ENCODE results near the gene STK33. TPM values are rescaled to one million over a fixed set of nuclear protein-coding genes. Genes with fewer than 3 reads are reported as not detected.

The STK33 gene
- polyA plus RNA-seq, 2 donors = 0.75 to 0.92 TPM

GRCh38 chr11:8387141-8387540 lies 206.9 kb downstream of the STK33 start:
- Histone ChIP-seq H3K9me3 (ENCODE audit: control insufficient read depth in 2 of 2, insufficient read depth in 1 of 2, low read depth in 1 of 2, low read length in 1 of 2) (no peaks in the 10 kb centered on the region), H3K4me3 (ENCODE audit: low read depth in 1 of 2, low read length in 2 of 2) (no peak overlapping the region), H3K27ac (ENCODE audit: low read depth in 2 of 2, low read length in 1 of 2) (no peak overlapping the region), H3K4me1 (ENCODE audit: control insufficient read depth in 2 of 2, insufficient read depth in 2 of 2, low read length in 1 of 2) (peaks cover 9 to 10% of the 10 kb centered on the region in 2 donors), H3K36me3 (ENCODE audit: control insufficient read depth in 2 of 2, insufficient read depth in 2 of 2, low read length in 1 of 2) (no peaks in the 10 kb centered on the region), H3K27me3 (ENCODE audit: control insufficient read depth in 1 of 2, insufficient read depth in 2 of 2, low read length in 2 of 2) (no peaks in the 10 kb centered on the region)
- WGBS, 2 donors = 63 to 66% methylated on average over 7 of the region's 7 CpGs

GRCh38 chr11:8386134-8386864 lies 207.7 kb downstream of the STK33 start:
- Histone ChIP-seq H3K4me3 (ENCODE audit: low read depth in 1 of 2, low read length in 2 of 2) (no peak overlapping the region), H3K27me3 (ENCODE audit: control insufficient read depth in 1 of 2, insufficient read depth in 2 of 2, low read length in 2 of 2) (no peaks in the 10 kb centered on the region), H3K27ac (ENCODE audit: low read depth in 2 of 2, low read length in 1 of 2) (no peak overlapping the region), H3K4me1 (ENCODE audit: control insufficient read depth in 2 of 2, insufficient read depth in 2 of 2, low read length in 1 of 2) (peaks cover 10 to 12% of the 10 kb centered on the region in 2 donors), H3K36me3 (ENCODE audit: control insufficient read depth in 2 of 2, insufficient read depth in 2 of 2, low read length in 1 of 2) (no peaks in the 10 kb centered on the region), H3K9me3 (ENCODE audit: control insufficient read depth in 2 of 2, insufficient read depth in 1 of 2, low read depth in 1 of 2, low read length in 1 of 2) (no peaks in the 10 kb centered on the region)
- WGBS, 2 donors = 86 to 88% methylated on average over 12 of the region's 12 CpGs

- no peak overlapping the region for H3K4me3 ChIP-seq (ENCODE audit: low read depth in 1 of 2, low read length in 2 of 2)
- H3K4me1 ChIP-seq (ENCODE audit: control insufficient read depth in 2 of 2, insufficient read depth in 2 of 2, low read length in 1 of 2) = peaks cover 10 to 12% of the 10 kb centered on the region in 2 donors
- no peak overlapping the region for H3K27ac ChIP-seq (ENCODE audit: low read depth in 2 of 2, low read length in 1 of 2)
- no peaks in the 10 kb centered on the region for H3K27me3 ChIP-seq (ENCODE audit: control insufficient read depth in 1 of 2, insufficient read depth in 2 of 2, low read length in 2 of 2)
- no peaks in the 10 kb centered on the region for H3K9me3 ChIP-seq (ENCODE audit: control insufficient read depth in 2 of 2, insufficient read depth in 1 of 2, low read depth in 1 of 2, low read length in 1 of 2)
- no peaks in the 10 kb centered on the region for H3K36me3 ChIP-seq (ENCODE audit: control insufficient read depth in 2 of 2, insufficient read depth in 2 of 2, low read length in 1 of 2)
- 62 to 65% methylated on average over 19 of the region's 19 CpGs for WGBS, 2 donors
Measured at GRCh38 chr11:8384199-8384821, 209.7 kb downstream of the STK33 start.

GRCh38 chr11:8383627-8384026 lies 210.4 kb downstream of the STK33 start:
- WGBS, 2 donors = 93 to 95% methylated on average over 3 of the region's 3 CpGs
- no peaks in the 10 kb centered on the region for H3K36me3 ChIP-seq (ENCODE audit: control insufficient read depth in 2 of 2, insufficient read depth in 2 of 2, low read length in 1 of 2)

GRCh38 chr11:8383227-8383626 lies 210.8 kb downstream of the STK33 start:
- Histone ChIP-seq H3K4me3 (ENCODE audit: low read depth in 1 of 2, low read length in 2 of 2) (no peak overlapping the region), H3K27me3 (ENCODE audit: control insufficient read depth in 1 of 2, insufficient read depth in 2 of 2, low read length in 2 of 2) (no peaks in the 10 kb centered on the region), H3K9me3 (ENCODE audit: control insufficient read depth in 2 of 2, insufficient read depth in 1 of 2, low read depth in 1 of 2, low read length in 1 of 2) (no peaks in the 10 kb centered on the region), H3K27ac (ENCODE audit: low read depth in 2 of 2, low read length in 1 of 2) (no peak overlapping the region), H3K4me1 (ENCODE audit: control insufficient read depth in 2 of 2, insufficient read depth in 2 of 2, low read length in 1 of 2) (peaks cover 6 to 7% of the 10 kb centered on the region in 2 donors), H3K36me3 (ENCODE audit: control insufficient read depth in 2 of 2, insufficient read depth in 2 of 2, low read length in 1 of 2) (no peaks in the 10 kb centered on the region)
- 74 to 79% methylated on average over 1 of the region's 1 CpG for WGBS, 2 donors

More at GRCh38 chr11:8383627-8384026, 210.4 kb downstream of the STK33 start:
- Histone ChIP-seq H3K9me3 (ENCODE audit: control insufficient read depth in 2 of 2, insufficient read depth in 1 of 2, low read depth in 1 of 2, low read length in 1 of 2) (no peaks in the 10 kb centered on the region), H3K27me3 (ENCODE audit: control insufficient read depth in 1 of 2, insufficient read depth in 2 of 2, low read length in 2 of 2) (no peaks in the 10 kb centered on the region), H3K27ac (ENCODE audit: low read depth in 2 of 2, low read length in 1 of 2) (no peak overlapping the region), H3K4me3 (ENCODE audit: low read depth in 1 of 2, low read length in 2 of 2) (no peak overlapping the region), H3K4me1 (ENCODE audit: control insufficient read depth in 2 of 2, insufficient read depth in 2 of 2, low read length in 1 of 2) (peaks cover 6 to 7% of the 10 kb centered on the region in 2 donors)

GRCh38 chr11:8382436-8383053 lies 211.5 kb downstream of the STK33 start:
- peak overlapping the region; percentile 45 to 80 for H3K27ac ChIP-seq (ENCODE audit: low read depth in 2 of 2, low read length in 1 of 2)
- no peaks in the 10 kb centered on the region for H3K27me3 ChIP-seq (ENCODE audit: control insufficient read depth in 1 of 2, insufficient read depth in 2 of 2, low read length in 2 of 2)
- WGBS, 2 donors = 73 to 76% methylated on average over 9 of the region's 9 CpGs
- no peak overlapping the region for H3K4me3 ChIP-seq (ENCODE audit: low read depth in 1 of 2, low read length in 2 of 2)
- H3K4me1 ChIP-seq (ENCODE audit: control insufficient read depth in 2 of 2, insufficient read depth in 2 of 2, low read length in 1 of 2) = peaks cover 2 to 7% of the 10 kb centered on the region in 2 donors
- H3K9me3 ChIP-seq (ENCODE audit: control insufficient read depth in 2 of 2, insufficient read depth in 1 of 2, low read depth in 1 of 2, low read length in 1 of 2) = no peaks in the 10 kb centered on the region
- H3K36me3 ChIP-seq (ENCODE audit: control insufficient read depth in 2 of 2, insufficient read depth in 2 of 2, low read length in 1 of 2) = no peaks in the 10 kb centered on the region

- Histone ChIP-seq H3K27me3 (ENCODE audit: control insufficient read depth in 1 of 2, insufficient read depth in 2 of 2, low read length in 2 of 2) (no peaks in the 10 kb centered on the region), H3K27ac (ENCODE audit: low read depth in 2 of 2, low read length in 1 of 2) (peak overlapping the region in 1 of 2 donors; percentile 80), H3K9me3 (ENCODE audit: control insufficient read depth in 2 of 2, insufficient read depth in 1 of 2, low read depth in 1 of 2, low read length in 1 of 2) (no peaks in the 10 kb centered on the region), H3K4me3 (ENCODE audit: low read depth in 1 of 2, low read length in 2 of 2) (no peak overlapping the region), H3K4me1 (ENCODE audit: control insufficient read depth in 2 of 2, insufficient read depth in 2 of 2, low read length in 1 of 2) (peaks cover 2 to 7% of the 10 kb centered on the region in 2 donors), H3K36me3 (ENCODE audit: control insufficient read depth in 2 of 2, insufficient read depth in 2 of 2, low read length in 1 of 2) (no peaks in the 10 kb centered on the region)
- WGBS, 2 donors = 82 to 86% methylated on average over 13 of the region's 13 CpGs
Measured at GRCh38 chr11:8381871-8382396, 212.1 kb downstream of the STK33 start.

- H3K27ac ChIP-seq (ENCODE audit: low read depth in 2 of 2, low read length in 1 of 2) = no peak overlapping the region
- H3K4me3 ChIP-seq (ENCODE audit: low read depth in 1 of 2, low read length in 2 of 2) = no peak overlapping the region
- 81 to 83% methylated on average over 6 of the region's 6 CpGs for WGBS, 2 donors
- H3K9me3 ChIP-seq (ENCODE audit: control insufficient read depth in 2 of 2, insufficient read depth in 1 of 2, low read depth in 1 of 2, low read length in 1 of 2) = no peaks in the 10 kb centered on the region
- H3K27me3 ChIP-seq (ENCODE audit: control insufficient read depth in 1 of 2, insufficient read depth in 2 of 2, low read length in 2 of 2) = no peaks in the 10 kb centered on the region
- peaks cover 2 to 7% of the 10 kb centered on the region in 2 donors for H3K4me1 ChIP-seq (ENCODE audit: control insufficient read depth in 2 of 2, insufficient read depth in 2 of 2, low read length in 1 of 2)
- no peaks in the 10 kb centered on the region for H3K36me3 ChIP-seq (ENCODE audit: control insufficient read depth in 2 of 2, insufficient read depth in 2 of 2, low read length in 1 of 2)
Measured at GRCh38 chr11:8381343-8381742, 212.7 kb downstream of the STK33 start.

- Histone ChIP-seq H3K9me3 (ENCODE audit: control insufficient read depth in 2 of 2, insufficient read depth in 1 of 2, low read depth in 1 of 2, low read length in 1 of 2) (no peaks in the 10 kb centered on the region), H3K27ac (ENCODE audit: low read depth in 2 of 2, low read length in 1 of 2) (no peak overlapping the region)
- WGBS, 2 donors = 67 to 69% methylated on average over 4 of the region's 4 CpGs
Measured at GRCh38 chr11:8375932-8376331, 218.1 kb downstream of the STK33 start.

More at GRCh38 chr11:8375932-8376331, 218.1 kb downstream of the STK33 start:
- no peaks in the 10 kb centered on the region for H3K4me1 ChIP-seq (ENCODE audit: control insufficient read depth in 2 of 2, insufficient read depth in 2 of 2, low read length in 1 of 2)
- no peak overlapping the region for H3K4me3 ChIP-seq (ENCODE audit: low read depth in 1 of 2, low read length in 2 of 2)
- H3K27me3 ChIP-seq (ENCODE audit: control insufficient read depth in 1 of 2, insufficient read depth in 2 of 2, low read length in 2 of 2) = no peaks in the 10 kb centered on the region
- no peaks in the 10 kb centered on the region for H3K36me3 ChIP-seq (ENCODE audit: control insufficient read depth in 2 of 2, insufficient read depth in 2 of 2, low read length in 1 of 2)
